ENCODE measurements around the gene OOSP3. TPM values are rescaled to one million over a fixed set of nuclear protein-coding genes. Genes with fewer than 3 reads are reported as not detected.

The OOSP3 gene
- total and polyA plus RNA-seq, 2 donors (not counting 3 experiments of a cell fraction or from before 2014, with no cell fraction given) = not detected

DNA sequence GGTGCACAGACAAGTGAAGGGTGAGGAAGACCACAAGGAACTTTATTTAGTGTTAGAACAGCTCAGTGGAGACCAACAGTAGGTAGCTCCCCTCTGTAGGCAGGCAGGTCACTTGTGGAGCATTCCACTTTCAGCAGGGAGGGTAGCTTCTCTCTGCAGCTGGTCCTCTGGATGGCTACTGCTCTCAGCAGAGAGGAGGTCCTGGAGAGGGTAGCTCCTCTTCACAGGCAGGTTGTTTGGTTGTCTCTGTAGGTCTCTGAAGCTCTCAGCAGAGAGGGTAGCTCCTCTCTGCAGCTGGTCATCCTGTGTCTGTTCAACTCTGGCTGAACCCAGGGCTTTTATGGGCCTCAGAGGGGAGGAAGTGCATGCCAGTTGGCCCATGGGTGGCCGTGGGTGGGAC lies 53.1 kb downstream of the OOSP3 start:
- DNase-seq (ENCODE audit: low read depth, low spot score) (no peak), FAIRE-seq (no peak)
- TF ChIP-seq, protein P1, sequence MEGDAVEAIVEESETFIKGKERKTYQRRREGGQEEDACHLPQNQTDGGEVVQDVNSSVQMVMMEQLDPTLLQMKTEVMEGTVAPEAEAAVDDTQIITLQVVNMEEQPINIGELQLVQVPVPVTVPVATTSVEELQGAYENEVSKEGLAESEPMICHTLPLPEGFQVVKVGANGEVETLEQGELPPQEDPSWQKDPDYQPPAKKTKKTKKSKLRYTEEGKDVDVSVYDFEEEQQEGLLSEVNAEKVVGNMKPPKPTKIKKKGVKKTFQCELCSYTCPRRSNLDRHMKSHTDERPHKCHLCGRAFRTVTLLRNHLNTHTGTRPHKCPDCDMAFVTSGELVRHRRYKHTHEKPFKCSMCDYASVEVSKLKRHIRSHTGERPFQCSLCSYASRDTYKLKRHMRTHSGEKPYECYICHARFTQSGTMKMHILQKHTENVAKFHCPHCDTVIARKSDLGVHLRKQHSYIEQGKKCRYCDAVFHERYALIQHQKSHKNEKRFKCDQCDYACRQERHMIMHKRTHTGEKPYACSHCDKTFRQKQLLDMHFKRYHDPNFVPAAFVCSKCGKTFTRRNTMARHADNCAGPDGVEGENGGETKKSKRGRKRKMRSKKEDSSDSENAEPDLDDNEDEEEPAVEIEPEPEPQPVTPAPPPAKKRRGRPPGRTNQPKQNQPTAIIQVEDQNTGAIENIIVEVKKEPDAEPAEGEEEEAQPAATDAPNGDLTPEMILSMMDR (IDR thresholded peaks at IDR 0.05; ENCODE audit: extremely low read depth in 1 of 2, insufficient read depth in 1 of 2, low read depth in 1 of 2, low read length in 2 of 2) = no peak
- no peak for TF ChIP-seq MYC (IDR thresholded peaks at IDR 0.05; ENCODE audit: low read depth, low read length)
- no peak for TF ChIP-seq POLR2A (IDR thresholded peaks at IDR 0.05; ENCODE audit: low read depth, low read length)
- no peak for TF ChIP-seq POLR2AphosphoS5 (IDR thresholded peaks at IDR 0.05; ENCODE audit: insufficient read depth, low read depth, low read length)
- TF ChIP-seq FOS (IDR thresholded peaks at IDR 0.05; ENCODE audit: borderline replicate concordance, insufficient read depth, low read length) = no peak
- TF ChIP-seq EZH2 (IDR thresholded peaks at IDR 0.05; ENCODE audit: borderline replicate concordance, low read depth, low read length, severe bottlenecking) = no peak
- TF ChIP-seq, protein P2, sequence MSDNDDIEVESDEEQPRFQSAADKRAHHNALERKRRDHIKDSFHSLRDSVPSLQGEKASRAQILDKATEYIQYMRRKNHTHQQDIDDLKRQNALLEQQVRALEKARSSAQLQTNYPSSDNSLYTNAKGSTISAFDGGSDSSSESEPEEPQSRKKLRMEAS (IDR thresholded peaks at IDR 0.05; ENCODE audit: insufficient read depth, insufficient read length) = no peak
- no peak for TF ChIP-seq GATA2 (IDR thresholded peaks at IDR 0.05; ENCODE audit: insufficient read depth, insufficient read length, low read depth, low read length)
- TF ChIP-seq JUN (IDR thresholded peaks at IDR 0.05; ENCODE audit: borderline replicate concordance, insufficient read depth, insufficient read length, low read depth) = no peak
- H3K4me1 ChIP-seq (ENCODE audit: control insufficient read depth, extremely low read depth, insufficient read depth, low read length) = no peaks in the 10 kb centered on the region
- ChIA-PET CTCF (interaction anchor here (1.6 to 2.0 kb wide), 2 partner anchors 13 to 20 kb away, joined by 5 to 11 read pairs; no protein-coding TSS in a partner anchor), POLR2A (no interaction called here)
- H3K4me3 ChIP-seq (replicated peaks in 1 of 3; ENCODE audit: insufficient read depth in 1 of 3, low read depth in 1 of 3, low read length in 3 of 3) = no peak overlapping the region
- no peaks in the 10 kb centered on the region for H3K9me3 ChIP-seq (replicated peaks; ENCODE audit: control insufficient read depth, insufficient read depth, low read length)
- no peak overlapping the region for H3K4me2 ChIP-seq (ENCODE audit: insufficient read depth, low read length)
- no peak overlapping the region for H3K27ac ChIP-seq (ENCODE audit: insufficient read depth, low read depth, low read length)
- intact Hi-C loops (cut with micrococcal nuclease) = no loop called here
- no peaks in the 10 kb centered on the region for H4K20me1 ChIP-seq (replicated peaks; ENCODE audit: control insufficient read depth, extremely low read depth, insufficient read depth, low read length)
- no peaks in the 10 kb centered on the region for H3K9me1 ChIP-seq (replicated peaks; ENCODE audit: control insufficient read depth, extremely low read depth, insufficient read depth, low read length)
- dilution Hi-C loops (cut with MboI; ENCODE audit: extremely low pct_ligation_motif_present, low sequenced_read_pairs) = no loop called here
- no TSS peak for BruUV-seq (replicated peaks)
- no peak overlapping the region for H3K9ac ChIP-seq (replicated peaks; ENCODE audit: extremely low read depth, insufficient read depth, low read length)
- no peak overlapping the region for H2AFZ ChIP-seq (ENCODE audit: low read depth, low read length)
- H3K79me2 ChIP-seq (ENCODE audit: control insufficient read depth, insufficient read depth, low read length) = no peaks in the 10 kb centered on the region
- H3K27me3 ChIP-seq (ENCODE audit: control insufficient read depth in 2 of 2, insufficient read depth in 2 of 2, low read length in 2 of 2) = peaks cover 0 to 4% of the 10 kb centered on the region in 2 experiments
- no peaks in the 10 kb centered on the region for H3K36me3 ChIP-seq (ENCODE audit: control insufficient read depth in 2 of 2, extremely low read depth in 1 of 2, insufficient read depth in 2 of 2, low read length in 2 of 2)

Measured in endothelial cell of umbilical vein (primary cell).